Subcutaneous adipose tissue (tissue), 4 donors: ENCODE measurements around the gene LMF2. TPM values are rescaled to one million over a fixed set of nuclear protein-coding genes. Genes with fewer than 3 reads are reported as not detected.

Source experiments
- total RNA-seq, 4 donors: library from RNA; depleted of rRNA; stranded (reverse); fragments of >200 nt; gene quantifications; one replicate each; pipeline ENCODE4 v1.1.0, GENCODE V29; 2016
- TF ChIP-seq, protein P1 (sequence below): fragments of 450-650 bp; IDR thresholded peaks from one replicate; pipeline ENCODE4 v1.5.1; 2016; ENCODE audit warnings: low read depth, mild to moderate bottlenecking, control low read depth, antibody characterized with exemption, moderate library complexity

LMF2 gene
- total RNA-seq, 4 donors from 2014 or later: 24.1 to 76.3 (median 37.0) TPM

GRCh38 chr22:50502096-50502495, 5.4 kb downstream of the LMF2 start:
- TF ChIP-seq, protein P1, sequence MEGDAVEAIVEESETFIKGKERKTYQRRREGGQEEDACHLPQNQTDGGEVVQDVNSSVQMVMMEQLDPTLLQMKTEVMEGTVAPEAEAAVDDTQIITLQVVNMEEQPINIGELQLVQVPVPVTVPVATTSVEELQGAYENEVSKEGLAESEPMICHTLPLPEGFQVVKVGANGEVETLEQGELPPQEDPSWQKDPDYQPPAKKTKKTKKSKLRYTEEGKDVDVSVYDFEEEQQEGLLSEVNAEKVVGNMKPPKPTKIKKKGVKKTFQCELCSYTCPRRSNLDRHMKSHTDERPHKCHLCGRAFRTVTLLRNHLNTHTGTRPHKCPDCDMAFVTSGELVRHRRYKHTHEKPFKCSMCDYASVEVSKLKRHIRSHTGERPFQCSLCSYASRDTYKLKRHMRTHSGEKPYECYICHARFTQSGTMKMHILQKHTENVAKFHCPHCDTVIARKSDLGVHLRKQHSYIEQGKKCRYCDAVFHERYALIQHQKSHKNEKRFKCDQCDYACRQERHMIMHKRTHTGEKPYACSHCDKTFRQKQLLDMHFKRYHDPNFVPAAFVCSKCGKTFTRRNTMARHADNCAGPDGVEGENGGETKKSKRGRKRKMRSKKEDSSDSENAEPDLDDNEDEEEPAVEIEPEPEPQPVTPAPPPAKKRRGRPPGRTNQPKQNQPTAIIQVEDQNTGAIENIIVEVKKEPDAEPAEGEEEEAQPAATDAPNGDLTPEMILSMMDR: no peak

- TF ChIP-seq, protein P1: no peak
These were observed 7.0 kb downstream of the LMF2 start for GRCh38 chr22:50500452-50500851.

DNA sequence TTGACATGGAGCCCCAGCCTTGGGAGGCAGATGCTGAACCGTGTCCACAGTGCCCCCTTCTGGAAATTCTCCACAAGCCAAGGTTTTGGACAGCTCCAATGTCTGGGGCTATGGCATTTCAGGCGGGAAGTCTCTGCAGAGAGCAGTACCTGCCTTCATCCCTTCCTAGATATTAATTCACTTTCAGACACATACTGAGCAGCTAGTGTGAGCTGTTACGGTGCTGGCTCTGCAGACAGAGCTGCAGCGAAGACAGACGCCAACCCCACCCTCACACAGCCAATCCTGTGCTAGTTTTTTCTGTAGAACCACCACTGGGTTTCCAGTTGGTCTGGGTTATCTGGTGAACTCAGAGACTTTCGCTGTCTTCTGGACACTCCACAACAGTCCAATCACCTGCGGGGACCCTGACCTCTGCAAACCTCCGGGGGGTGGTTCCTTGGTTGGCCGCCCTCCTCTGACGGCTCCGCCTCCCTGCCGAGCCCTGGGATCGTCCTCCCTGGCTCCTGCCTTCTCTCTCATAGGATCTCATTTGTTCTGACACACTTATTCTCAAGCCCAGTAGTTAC, 9.1 kb downstream of the LMF2 start:
- TF ChIP-seq, protein P1: no peak

- TF ChIP-seq, protein P1: no peak
These were observed 10.4 kb downstream of the LMF2 start for GRCh38 chr22:50497093-50497492.

DNA sequence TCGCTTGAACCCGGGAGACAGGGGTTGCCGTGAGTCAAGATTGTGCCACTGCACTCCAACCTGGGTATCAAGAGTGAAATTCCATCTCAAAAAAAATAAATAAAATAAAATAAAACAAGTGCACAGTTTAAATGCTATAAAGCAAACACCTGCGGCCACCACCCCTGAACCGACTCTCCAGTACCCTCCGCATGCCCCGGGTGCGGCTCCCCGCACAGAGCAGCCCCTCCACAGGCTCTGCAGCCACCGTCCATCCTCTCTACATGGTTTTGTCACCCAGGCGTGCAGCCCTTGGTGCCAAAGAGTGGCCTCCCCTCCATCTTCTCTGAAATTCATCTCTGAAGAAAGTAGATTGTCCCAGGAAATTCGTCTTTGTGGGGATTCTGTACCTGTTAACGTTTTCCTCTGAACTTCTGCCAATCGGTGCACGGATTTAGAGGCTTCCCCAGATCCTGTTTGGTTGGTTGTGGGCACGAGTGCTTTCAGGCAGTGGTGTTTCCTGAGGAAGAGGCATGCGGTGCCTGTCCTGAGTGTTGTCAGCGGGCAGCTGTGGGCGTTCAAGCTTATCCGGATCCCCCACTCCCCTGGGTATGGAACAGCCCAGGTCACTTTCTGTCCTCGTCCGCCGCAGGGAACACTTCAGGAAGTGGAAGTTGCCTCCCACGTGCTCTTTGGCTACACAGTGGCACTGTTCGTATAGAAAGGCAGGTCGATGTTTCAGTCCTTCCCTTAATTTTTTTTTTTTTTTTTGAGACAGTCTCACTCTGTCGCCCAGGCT, 16.8 kb downstream of the LMF2 start:
- TF ChIP-seq, protein P1: no peak

DNA sequence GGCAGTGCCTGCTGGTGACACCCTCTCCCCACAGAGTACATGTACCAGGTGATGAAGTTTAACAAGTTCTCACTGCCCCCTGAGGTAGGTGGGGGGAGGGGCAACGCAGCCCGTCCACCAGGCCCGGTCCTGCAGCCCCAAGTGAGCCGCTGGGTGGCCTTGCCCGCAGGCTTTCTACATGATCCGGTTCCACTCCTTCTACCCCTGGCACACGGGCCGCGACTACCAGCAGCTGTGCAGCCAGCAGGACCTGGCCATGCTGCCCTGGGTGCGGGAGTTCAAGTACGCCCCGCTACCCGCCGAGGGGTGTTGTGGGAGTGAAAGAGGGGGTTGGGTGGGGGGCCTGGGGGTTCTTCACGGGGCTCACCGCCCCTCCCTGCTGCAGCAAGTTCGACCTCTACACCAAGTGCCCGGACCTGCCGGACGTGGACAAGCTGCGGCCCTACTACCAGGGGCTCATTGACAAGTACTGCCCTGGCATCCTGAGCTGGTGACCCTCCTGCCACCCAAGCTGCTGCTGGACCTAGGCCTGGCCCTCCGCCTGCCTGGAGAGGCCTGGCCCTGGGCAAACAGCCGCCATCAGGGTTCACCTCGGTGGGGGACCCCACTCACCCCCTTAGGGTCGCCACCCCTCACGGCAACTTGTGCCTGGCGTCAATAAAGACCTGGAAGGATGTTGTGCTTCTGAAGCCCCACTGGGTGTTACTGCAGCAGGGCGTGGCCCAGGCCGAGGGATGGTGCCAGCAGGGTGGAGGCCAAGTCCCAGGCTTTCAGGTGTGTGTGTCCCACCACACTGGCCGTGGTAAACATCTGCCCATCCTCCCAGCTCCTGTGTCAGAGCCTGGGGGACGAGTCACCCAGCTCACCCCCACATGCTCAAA, 17.9 kb downstream of the LMF2 start:
- TF ChIP-seq, protein P1: no peak

- TF ChIP-seq, protein P1: no peak
These were observed 18.6 kb downstream of the LMF2 start for GRCh38 chr22:50488886-50489285.
